ENCODE measurements around the gene RUVBL1.

GRCh38 chr3:128151758-128152274 is 28.2 kb upstream of the RUVBL1 start:
- TF ChIP-seq EZH2phosphoT487 (IDR thresholded peaks at IDR 0.05; ENCODE audit: borderline replicate concordance, low read length) (no peak), CTCF (conservative IDR thresholded peaks at IDR 0.05; ENCODE audit: low read depth, low read length) (no peak), EZH2 (IDR thresholded peaks at IDR 0.05; ENCODE audit: low read length, unreplicated experiment) (no peak)

All from PC-3 (cell line).